Measurements from ENCODE around the gene ACER3. TPM values are rescaled to one million over a fixed set of nuclear protein-coding genes. Genes with fewer than 3 reads are reported as not detected.
"Not testable (repeated sequence)": the region's sequence is repeated elsewhere in the genome, so short reads cannot be mapped to it uniquely, and the experiment has no call there.

The ACER3 gene
- total RNA-seq, 2 donors from 2014 or later = 7.0 to 24.7 TPM

GRCh38 chr11:77003963-77004362 lies 143.2 kb downstream of the ACER3 start:
- no peaks in the 10 kb centered on the region for H3K4me1 ChIP-seq (ENCODE audit: control insufficient read depth in 1 of 2, low read depth in 2 of 2)
- TF ChIP-seq CTCF (IDR thresholded peaks at IDR 0.05) = no peak
- no peaks in the 10 kb centered on the region for H3K27me3 ChIP-seq (replicated peaks; ENCODE audit: insufficient read depth)
- no peaks in the 10 kb centered on the region for H3K36me3 ChIP-seq
- ATAC-seq (ENCODE audit: insufficient number of reproducible peaks, low FRiP score, low read depth) (no peak), DNase-seq (ENCODE audit: low spot score) (no peak)
- H3K27ac ChIP-seq = no peak overlapping the region
- no peak overlapping the region for H3K4me3 ChIP-seq
- H3K9me3 ChIP-seq = no peaks in the 10 kb centered on the region

- Histone ChIP-seq H3K4me3 (no peak overlapping the region), H3K27me3 (replicated peaks; ENCODE audit: insufficient read depth) (no peaks in the 10 kb centered on the region), H3K4me1 (ENCODE audit: control insufficient read depth in 1 of 2, low read depth in 2 of 2) (no peaks in the 10 kb centered on the region), H3K36me3 (no peaks in the 10 kb centered on the region), H3K9me3 (no peaks in the 10 kb centered on the region), H3K27ac (no peak overlapping the region)
- no peak for TF ChIP-seq CTCF (IDR thresholded peaks at IDR 0.05)
- DNase-seq (ENCODE audit: low spot score) (no peak), ATAC-seq (ENCODE audit: insufficient number of reproducible peaks, low FRiP score, low read depth) (no peak)
Measured at GRCh38 chr11:77009533-77010160, 148.9 kb downstream of the ACER3 start.

GRCh38 chr11:77014669-77015068 lies 154.0 kb downstream of the ACER3 start:
- Histone ChIP-seq H3K4me1 (ENCODE audit: control insufficient read depth in 1 of 2, low read depth in 2 of 2) (no peaks in the 10 kb centered on the region), H3K36me3 (no peaks in the 10 kb centered on the region), H3K9me3 (no peaks in the 10 kb centered on the region), H3K4me3 (no peak overlapping the region), H3K27me3 (replicated peaks; ENCODE audit: insufficient read depth) (no peaks in the 10 kb centered on the region), H3K27ac (no peak overlapping the region)
- ATAC-seq (ENCODE audit: insufficient number of reproducible peaks, low FRiP score, low read depth) (no peak), DNase-seq (ENCODE audit: low spot score) (no peak)
- no peak for TF ChIP-seq CTCF (IDR thresholded peaks at IDR 0.05)

- not testable (repeated sequence) for H3K4me3 ChIP-seq; H3K4me1 ChIP-seq (ENCODE audit: control insufficient read depth in 1 of 2, low read depth in 2 of 2); DNase-seq (ENCODE audit: low spot score); H3K9me3 ChIP-seq; H3K27ac ChIP-seq; ATAC-seq (ENCODE audit: insufficient number of reproducible peaks, low FRiP score, low read depth); H3K27me3 ChIP-seq (replicated peaks; ENCODE audit: insufficient read depth); H3K36me3 ChIP-seq
Measured at GRCh38 chr11:77018396-77018924, 157.7 kb downstream of the ACER3 start.

- Histone ChIP-seq H3K4me3 (no peak overlapping the region), H3K36me3 (no peaks in the 10 kb centered on the region), H3K27me3 (replicated peaks; ENCODE audit: insufficient read depth) (no peaks in the 10 kb centered on the region), H3K4me1 (ENCODE audit: control insufficient read depth in 1 of 2, low read depth in 2 of 2) (no peaks in the 10 kb centered on the region), H3K9me3 (no peaks in the 10 kb centered on the region), H3K27ac (no peak overlapping the region)
- TF ChIP-seq CTCF (IDR thresholded peaks at IDR 0.05) = no peak
- DNase-seq (ENCODE audit: low spot score) (no peak), ATAC-seq (ENCODE audit: insufficient number of reproducible peaks, low FRiP score, low read depth) (no peak)
Measured at GRCh38 chr11:77019976-77020595, 159.4 kb downstream of the ACER3 start.
